ENCODE results near the gene GPC3. TPM values are rescaled to one million over a fixed set of nuclear protein-coding genes. Genes with fewer than 3 reads are reported as not detected.

GPC3 gene
- total and polyA plus RNA-seq, 7 donors = 0.43 to 2.3 (median 1.4) TPM

GRCh38 chrX:133742602-133743305 lies 242.6 kb downstream of the GPC3 start:
- 54 to 78% (median 66%) methylated on average over 3 of the region's 3 CpGs for WGBS, 3 donors
- Histone ChIP-seq H3K36me3 (ENCODE audit: insufficient read depth in 1 of 2, low read depth in 1 of 2) (no peaks in the 10 kb centered on the region), H3K27me3 (ENCODE audit: insufficient read depth in 3 of 3, low read length in 2 of 3) (peaks cover 0 to 11% (median 0%) of the 10 kb centered on the region in 3 donors), H3K27ac (no peak overlapping the region), H3K4me1 (no peaks in the 10 kb centered on the region), H3K4me3 (no peak overlapping the region), H3K9me3 (no peaks in the 10 kb centered on the region)
- no peak for TF ChIP-seq CTCF (IDR thresholded peaks at IDR 0.05)
- no peak for DNase-seq
- intact Hi-C loops (cut with DNase I) = no loop called here
- no peak for ATAC-seq

- Histone ChIP-seq H3K36me3 (ENCODE audit: insufficient read depth in 1 of 2, low read depth in 1 of 2) (no peaks in the 10 kb centered on the region), H3K4me1 (no peaks in the 10 kb centered on the region), H3K27ac (no peak overlapping the region), H3K4me3 (no peak overlapping the region), H3K27me3 (ENCODE audit: insufficient read depth in 3 of 3, low read length in 2 of 3) (peaks cover 0 to 9% (median 0%) of the 10 kb centered on the region in 3 donors), H3K9me3 (no peaks in the 10 kb centered on the region)
- ATAC-seq = no peak
- 64 to 89% (median 83%) methylated on average over 2 of the region's 2 CpGs for WGBS, 3 donors
- TF ChIP-seq CTCF (IDR thresholded peaks at IDR 0.05) = no peak
- intact Hi-C loops (cut with DNase I) = no loop called here
- no peak for DNase-seq
These were observed 244.1 kb downstream of the GPC3 start for GRCh38 chrX:133741303-133741702.

- no peaks in the 10 kb centered on the region for H3K4me1 ChIP-seq
- no peaks in the 10 kb centered on the region for H3K9me3 ChIP-seq
- no peak overlapping the region for H3K27ac ChIP-seq
- intact Hi-C loops (cut with DNase I) = no loop called here
- peaks cover 0 to 9% (median 0%) of the 10 kb centered on the region in 3 donors for H3K27me3 ChIP-seq (ENCODE audit: insufficient read depth in 3 of 3, low read length in 2 of 3)
- ATAC-seq (no peak), DNase-seq (no peak)
- WGBS, 3 donors = 34 to 66% (median 60%) methylated on average over 2 of the region's 2 CpGs
- no peak for TF ChIP-seq CTCF (IDR thresholded peaks at IDR 0.05)
- no peak overlapping the region for H3K4me3 ChIP-seq
- H3K36me3 ChIP-seq (ENCODE audit: insufficient read depth in 1 of 2, low read depth in 1 of 2) = no peaks in the 10 kb centered on the region
These were observed 258.8 kb downstream of the GPC3 start for GRCh38 chrX:133726642-133727041.

GRCh38 chrX:133726211-133726630 lies 259.2 kb downstream of the GPC3 start:
- 26 to 42% (median 28%) methylated on average over 2 of the region's 2 CpGs for WGBS, 3 donors
- Histone ChIP-seq H3K9me3 (no peaks in the 10 kb centered on the region), H3K27me3 (ENCODE audit: insufficient read depth in 3 of 3, low read length in 2 of 3) (peaks cover 0 to 6% (median 0%) of the 10 kb centered on the region in 3 donors), H3K27ac (no peak overlapping the region), H3K4me3 (no peak overlapping the region), H3K4me1 (no peaks in the 10 kb centered on the region), H3K36me3 (ENCODE audit: insufficient read depth in 1 of 2, low read depth in 1 of 2) (no peaks in the 10 kb centered on the region)
- no peak for TF ChIP-seq CTCF (IDR thresholded peaks at IDR 0.05)
- no peak for ATAC-seq
- no peak for DNase-seq
- intact Hi-C loops (cut with DNase I) = no loop called here

- H3K4me3 ChIP-seq = no peak overlapping the region
- no peaks in the 10 kb centered on the region for H3K36me3 ChIP-seq (ENCODE audit: insufficient read depth in 1 of 2, low read depth in 1 of 2)
- 79 to 91% (median 88%) methylated on average over 4 of the region's 4 CpGs for WGBS, 3 donors
- no peak for TF ChIP-seq CTCF (IDR thresholded peaks at IDR 0.05)
- DNase-seq (no peak), ATAC-seq (no peak)
- peaks cover 0 to 6% (median 0%) of the 10 kb centered on the region in 3 donors for H3K27me3 ChIP-seq (ENCODE audit: insufficient read depth in 3 of 3, low read length in 2 of 3)
- H3K9me3 ChIP-seq = no peaks in the 10 kb centered on the region
- intact Hi-C loops (cut with DNase I) = no loop called here
- H3K4me1 ChIP-seq = no peaks in the 10 kb centered on the region
- H3K27ac ChIP-seq = no peak overlapping the region
These were observed 261.5 kb downstream of the GPC3 start for GRCh38 chrX:133723930-133724329.
